HG03565 (cell line): ENCODE measurements around the gene SP140L.
"Not testable (repeated sequence)": the region's sequence is repeated elsewhere in the genome, so short reads cannot be mapped to it uniquely, and the experiment has no call there.

Experiments
- ATAC-seq: cut with Tn5 transposase; IDR thresholded peaks from one replicate; pipeline ENCODE4 v1.9.1; 2021; ENCODE audit warnings: mild to moderate bottlenecking, moderate library complexity; ENCODE audit not compliant: unreplicated experiment

Gene SP140L

GRCh38 chr2:230417436-230417835 is 90.4 kb downstream of the SP140L start:
- ATAC-seq: no peak

GRCh38 chr2:230418341-230419016 is 91.5 kb downstream of the SP140L start:
- no peak for ATAC-seq

GRCh38 chr2:230419181-230419580 is 92.2 kb downstream of the SP140L start:
- ATAC-seq: no peak

- no peak for ATAC-seq
Observed at GRCh38 chr2:230422149-230422548, 95.2 kb downstream of the SP140L start.

- no peak for ATAC-seq
Observed at GRCh38 chr2:230423851-230424458, 97.0 kb downstream of the SP140L start.

GRCh38 chr2:230425377-230425776 is 98.4 kb downstream of the SP140L start:
- ATAC-seq: no peak

- ATAC-seq: no peak
Observed at GRCh38 chr2:230429513-230429912, 102.5 kb downstream of the SP140L start.

- ATAC-seq: no peak
Observed at GRCh38 chr2:230430957-230431910, 104.2 kb downstream of the SP140L start.

- ATAC-seq: no peak
Observed at GRCh38 chr2:230434677-230435324, 107.8 kb downstream of the SP140L start.

GRCh38 chr2:230435431-230435830 is 108.4 kb downstream of the SP140L start:
- ATAC-seq: no peak

- not testable (repeated sequence) for ATAC-seq
Observed at GRCh38 chr2:230439121-230439520, 112.1 kb downstream of the SP140L start.

GRCh38 chr2:230439590-230439989 is 112.6 kb downstream of the SP140L start:
- no peak for ATAC-seq

GRCh38 chr2:230441227-230441897 is 114.4 kb downstream of the SP140L start:
- peak; percentile 47 for ATAC-seq

GRCh38 chr2:230443541-230443940 is 116.5 kb downstream of the SP140L start:
- no peak for ATAC-seq

- no peak for ATAC-seq
Observed at GRCh38 chr2:230444832-230445231, 117.8 kb downstream of the SP140L start.

GRCh38 chr2:230447036-230447435 is 120.0 kb downstream of the SP140L start:
- ATAC-seq: no peak

- ATAC-seq: peak; percentile 62
Observed at GRCh38 chr2:230447455-230448451, 120.8 kb downstream of the SP140L start.

- ATAC-seq: no peak
Observed at GRCh38 chr2:230449901-230450467, 123.0 kb downstream of the SP140L start.

- no peak for ATAC-seq
Observed at GRCh38 chr2:230453006-230453405, 126.0 kb downstream of the SP140L start.
